Caco-2 (cell line): ENCODE results near the gene MAP3K21. TPM values are rescaled to one million over a fixed set of nuclear protein-coding genes. Genes with fewer than 3 reads are reported as not detected.

Source experiments
- BruUV-seq: library from RNA; stranded (reverse); fragments of 400-500 nt; replicated peaks from 2 replicates; lab custom pipeline; 2021; lab: Mats Ljungman, UMichigan
- CTCF ChIA-PET: fragments of 300-600 bp; sonication (Branson Sonifier 250); formaldehyde crosslinking; loops from one replicate; lab custom pipeline; 2022; ENCODE audit warnings: antibody characterized with exemption; lab: Charles Lee
- POLR2A ChIA-PET: fragments of 300-600 bp; sonication (Branson Sonifier 250); formaldehyde crosslinking; loops from one replicate; lab custom pipeline; 2022; ENCODE audit warnings: antibody characterized with exemption; lab: Charles Lee
- DNase-seq, 2 experiments: peaks; one replicate each; pipeline versions ENCODE4 v3.0.0 to v3.0.0-alpha.2; 2020 to 2022
- H3K27me3 ChIP-seq: replicated peaks from 2 replicates; pipeline ENCODE4 v1.6.0; 2011; ENCODE audit warnings: low read length; ENCODE audit not compliant: control insufficient read depth, insufficient read depth
- H3K36me3 ChIP-seq: 2 replicates; pipeline ENCODE4 v1.5.1; 2011; ENCODE audit warnings: low read length; ENCODE audit not compliant: control insufficient read depth, insufficient read depth
- H3K4me1 ChIP-seq: fragments of 250-450 bp; sonication (Bioruptor Pico); 2 replicates; pipeline ENCODE4 v1.5.1; 2020; ENCODE audit warnings: mild to moderate bottlenecking
- H3K4me3 ChIP-seq: 2 replicates; pipeline ENCODE4 v1.5.1; 2011; ENCODE audit warnings: low read depth, mild to moderate bottlenecking, control low read depth, low read length
- H3K9me3 ChIP-seq: fragments of 250-450 bp; sonication (Bioruptor Pico); 2 replicates; pipeline ENCODE4 v1.5.1; 2020; ENCODE audit warnings: mild to moderate bottlenecking, moderate library complexity
- H3K27ac Mint-ChIP-seq: one replicate; pipeline ENCODE4 v1.8.0; 2022; ENCODE audit warnings: mixed read lengths; ENCODE audit not compliant: unreplicated experiment
- H3K27me3 Mint-ChIP-seq: one replicate; pipeline ENCODE4 v1.8.0; 2022; ENCODE audit warnings: mixed read lengths; ENCODE audit not compliant: insufficient read depth, unreplicated experiment
- H3K36me3 Mint-ChIP-seq: one replicate; pipeline ENCODE4 v1.8.0; 2022; ENCODE audit warnings: mild to moderate bottlenecking, mixed read lengths; ENCODE audit not compliant: insufficient read depth, unreplicated experiment
- H3K4me1 Mint-ChIP-seq: one replicate; pipeline ENCODE4 v1.8.0; 2022; ENCODE audit warnings: low read depth, mixed read lengths; ENCODE audit not compliant: unreplicated experiment
- H3K4me3 Mint-ChIP-seq: one replicate; pipeline ENCODE4 v1.8.0; 2022; ENCODE audit warnings: mild to moderate bottlenecking, moderate library complexity, mixed read lengths; ENCODE audit not compliant: unreplicated experiment
- H3K9me3 Mint-ChIP-seq: one replicate; pipeline ENCODE4 v1.8.0; 2022; ENCODE audit warnings: mixed read lengths; ENCODE audit not compliant: unreplicated experiment
- CTCF ChIP-seq, 2 experiments: fragments of 200-600 bp in 1 of 2; IDR thresholded peaks; 1 replicate in 1 of 2; 2 replicates in 1 of 2; pipeline versions ENCODE4 v1.5.1 to v1.8.0; 2011 to 2022; ENCODE audit warnings: antibody characterized with exemption in 1 of 2, control low read depth in 1 of 2, inconsistent platforms in 1 of 2, low read depth in 1 of 2, low read length in 1 of 2, mild to moderate bottlenecking in 1 of 2, moderate library complexity in 1 of 2; ENCODE audit not compliant: insufficient read depth in 1 of 2, severe bottlenecking in 1 of 2, unreplicated experiment in 1 of 2
- intact Hi-C: fragments of 100-400 bp; cut with micrococcal nuclease; formaldehyde crosslinking; loops from one replicate; pipeline ENCODE4 v1.10.0; 2022; ENCODE audit not compliant: unreplicated experiment
- total RNA-seq: library from RNA; stranded (reverse); gene quantifications from 2 replicates; pipeline ENCODE4 v1.2.3, GENCODE V29; 2022

The MAP3K21 gene
- total RNA-seq, 1 experiment from 2014 or later = 10.4 TPM

- Histone ChIP-seq H3K4me3 (no peak overlapping the region), H3K27me3 (no peaks in the 10 kb centered on the region), H3K36me3 (no peaks in the 10 kb centered on the region), H3K9me3 (no peaks in the 10 kb centered on the region), H3K4me1 (peaks cover 9% of the 10 kb centered on the region; the same call in 1 of the 2 replicates)
- peak; percentile 75 to 76 for TF ChIP-seq CTCF (IDR thresholded peaks at IDR 0.05; ENCODE audit: insufficient read depth in 1 of 2, low read depth in 1 of 2, low read length in 1 of 2, severe bottlenecking in 1 of 2, unreplicated experiment in 1 of 2)
- Mint-ChIP-seq H3K9me3 (no peaks in the 10 kb centered on the region), H3K4me3 (no peak overlapping the region), H3K27ac (no peak overlapping the region), H3K4me1 (peaks cover 15% of the 10 kb centered on the region), H3K27me3 (no peaks in the 10 kb centered on the region), H3K36me3 (no peaks in the 10 kb centered on the region)
- CTCF ChIA-PET = interaction anchor here (1.0 kb wide), 1 partner anchor 45 kb away, joined by 3 read pairs; no protein-coding TSS in a partner anchor
- BruUV-seq = no TSS peak
- POLR2A ChIA-PET = no interaction called here
- DNase-seq = peak in 1 of 2 experiments; percentile 60
- intact Hi-C loops = loop anchor here (1.0 to 10.0 kb wide), 6 partner anchors 28 to 716 kb away; no protein-coding TSS in a partner anchor
These were observed 67.6 kb downstream of the MAP3K21 start for GRCh38 chr1:233394860-233395717.

GRCh38 chr1:233395863-233396646 lies 68.5 kb downstream of the MAP3K21 start:
- intact Hi-C loops = loop anchor here (1.0 to 10.0 kb wide), 5 partner anchors 29 to 715 kb away; no protein-coding TSS in a partner anchor
- CTCF ChIA-PET = interaction anchor here (0.6 kb wide), 1 partner anchor 44 kb away, joined by 3 read pairs; no protein-coding TSS in a partner anchor
- H3K36me3 ChIP-seq = no peaks in the 10 kb centered on the region
- H3K9me3 ChIP-seq = no peaks in the 10 kb centered on the region
- peaks cover 7% of the 10 kb centered on the region; the same call in 1 of the 2 replicates for H3K4me1 ChIP-seq
- POLR2A ChIA-PET = no interaction called here
- Mint-ChIP-seq H3K4me1 (peaks cover 13% of the 10 kb centered on the region), H3K36me3 (no peaks in the 10 kb centered on the region), H3K9me3 (no peaks in the 10 kb centered on the region), H3K4me3 (no peak overlapping the region), H3K27ac (no peak overlapping the region), H3K27me3 (no peaks in the 10 kb centered on the region)
- TF ChIP-seq CTCF (IDR thresholded peaks at IDR 0.05; ENCODE audit: insufficient read depth in 1 of 2, low read depth in 1 of 2, low read length in 1 of 2, severe bottlenecking in 1 of 2, unreplicated experiment in 1 of 2) = no peak
- no peak overlapping the region for H3K4me3 ChIP-seq
- no peaks in the 10 kb centered on the region for H3K27me3 ChIP-seq
- no TSS peak for BruUV-seq
- DNase-seq = no peak

GRCh38 chr1:233406339-233406960 lies 78.9 kb downstream of the MAP3K21 start:
- Histone ChIP-seq H3K36me3 (no peaks in the 10 kb centered on the region), H3K4me1 (no peaks in the 10 kb centered on the region), H3K27me3 (no peaks in the 10 kb centered on the region), H3K9me3 (peaks cover 4% of the 10 kb centered on the region; the same call in 1 of the 2 replicates), H3K4me3 (no peak overlapping the region)
- ChIA-PET CTCF (no interaction called here), POLR2A (no interaction called here)
- H3K9me3 Mint-ChIP-seq = peaks cover 14% of the 10 kb centered on the region
- intact Hi-C loops = no loop called here
- peaks cover 9% of the 10 kb centered on the region for H3K27me3 Mint-ChIP-seq
- no TSS peak for BruUV-seq
- no peak overlapping the region for H3K27ac Mint-ChIP-seq
- no peaks in the 10 kb centered on the region for H3K4me1 Mint-ChIP-seq
- no peak for DNase-seq
- no peak for TF ChIP-seq CTCF (IDR thresholded peaks at IDR 0.05; ENCODE audit: insufficient read depth in 1 of 2, low read depth in 1 of 2, low read length in 1 of 2, severe bottlenecking in 1 of 2, unreplicated experiment in 1 of 2)
- H3K36me3 Mint-ChIP-seq = no peaks in the 10 kb centered on the region
- no peak overlapping the region for H3K4me3 Mint-ChIP-seq
